ENCODE data around the gene GPR146.

GRCh38 chr7:997404-998395, 46.6 kb upstream of the GPR146 start:
- TF ChIP-seq ZNF518B (CRISPR knock-in tag; IDR thresholded peaks at IDR 0.05) (no peak), FOS (IDR thresholded peaks at IDR 0.05; ENCODE audit: extremely low read depth, insufficient read length) (no peak)
